Measurements from ENCODE around the gene UACA.

Gene UACA

DNA sequence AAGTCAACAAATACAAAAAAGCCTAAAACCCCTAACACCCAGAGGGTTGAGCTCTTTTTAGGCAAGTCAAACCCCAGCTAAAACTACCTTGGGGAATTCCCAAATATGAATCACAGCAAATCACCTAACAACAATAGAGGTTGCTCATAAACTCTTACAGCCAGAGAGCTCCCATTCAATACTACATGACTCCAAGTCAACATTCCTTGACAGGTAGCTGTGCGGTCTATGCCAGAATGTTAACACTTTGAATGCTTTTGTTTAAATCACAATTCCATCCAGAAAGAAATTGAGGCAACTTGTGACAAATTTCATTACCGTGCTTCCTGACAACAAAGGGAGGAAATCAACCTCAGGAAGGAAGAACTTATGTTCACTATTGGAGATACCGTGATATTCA, 7.5 kb upstream of the UACA start:
- no peak for FAIRE-seq
- TF ChIP-seq POLR2A (IDR thresholded peaks at IDR 0.05; ENCODE audit: low read depth, low read length) = no peak
- TF ChIP-seq PAX5 (IDR thresholded peaks at IDR 0.05; ENCODE audit: insufficient read depth, low read length, severe bottlenecking) = no peak
- no peak for TF ChIP-seq TAF1 (IDR thresholded peaks at IDR 0.05; ENCODE audit: low read depth, low read length)
- no peak for TF ChIP-seq POLR2AphosphoS5 (IDR thresholded peaks at IDR 0.05; ENCODE audit: low read depth, low read length)
- no peak for TF ChIP-seq POU2F2 (IDR thresholded peaks at IDR 0.05; ENCODE audit: low read depth, low read length)
- TF ChIP-seq SPI1 (IDR thresholded peaks at IDR 0.05; ENCODE audit: low read depth, low read length) = no peak
- DNase-seq (ENCODE audit: insufficient read length, low spot score) = no peak

DNA sequence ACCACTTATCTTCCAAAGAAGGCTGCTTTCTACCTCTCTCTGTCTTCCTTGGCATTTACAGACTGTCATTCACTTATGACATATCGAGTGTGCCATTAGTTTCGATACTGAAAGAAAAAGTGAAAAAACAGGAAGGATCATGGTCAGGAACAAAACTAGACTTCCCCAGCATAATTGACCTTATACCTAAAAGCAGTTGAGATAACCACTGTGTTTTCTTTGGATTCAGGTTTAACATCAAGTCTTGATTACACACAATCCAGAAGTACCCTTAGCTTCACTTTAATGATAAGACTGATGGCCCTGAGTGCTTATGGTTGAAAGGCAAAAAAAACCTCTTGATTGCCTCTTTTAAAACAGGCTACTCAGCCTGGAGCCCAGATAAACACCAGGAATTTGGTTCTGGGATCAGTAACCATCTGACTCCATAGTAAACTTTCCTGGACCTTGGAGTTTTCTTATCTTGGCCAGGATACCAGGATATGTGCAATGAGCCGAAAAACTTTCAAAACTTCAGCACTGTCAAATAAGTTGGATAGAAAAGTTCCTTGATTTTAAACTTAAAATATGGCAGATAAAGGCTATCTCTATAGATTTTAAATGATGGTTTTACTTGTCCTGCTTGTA, 5.0 kb upstream of the UACA start:
- TF ChIP-seq POLR2AphosphoS5 (IDR thresholded peaks at IDR 0.05; ENCODE audit: low read depth, low read length) = no peak
- TF ChIP-seq POLR2A (IDR thresholded peaks at IDR 0.05; ENCODE audit: low read depth, low read length) = no peak
- no peak for TF ChIP-seq SPI1 (IDR thresholded peaks at IDR 0.05; ENCODE audit: low read depth, low read length)
- TF ChIP-seq POU2F2 (IDR thresholded peaks at IDR 0.05; ENCODE audit: low read depth, low read length) = no peak
- TF ChIP-seq PAX5 (IDR thresholded peaks at IDR 0.05; ENCODE audit: insufficient read depth, low read length, severe bottlenecking) = no peak
- TF ChIP-seq TAF1 (IDR thresholded peaks at IDR 0.05; ENCODE audit: low read depth, low read length) = no peak
- DNase-seq (ENCODE audit: insufficient read length, low spot score) = no peak
- no peak for FAIRE-seq

DNA sequence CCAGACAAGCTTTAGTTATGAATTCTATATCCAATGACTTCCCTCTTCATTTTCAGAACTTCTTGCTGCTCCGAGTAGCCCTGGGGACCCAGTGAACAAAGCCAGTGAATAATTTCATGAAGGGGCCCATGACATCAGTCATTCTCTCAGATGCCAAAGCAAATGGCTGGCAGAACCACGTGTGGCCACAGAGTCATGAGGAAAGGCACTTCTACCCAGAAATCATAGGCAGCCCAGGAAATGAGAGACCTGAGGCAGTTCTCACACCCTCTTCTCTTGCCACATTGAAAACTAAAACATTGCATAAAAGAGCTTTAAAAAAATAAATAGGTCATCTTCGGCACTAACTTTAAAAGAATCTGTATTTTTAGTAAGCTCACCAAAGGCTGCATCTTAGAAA, 4.3 kb upstream of the UACA start:
- FAIRE-seq = no peak
- TF ChIP-seq TAF1 (IDR thresholded peaks at IDR 0.05; ENCODE audit: low read depth, low read length) = no peak
- no peak for TF ChIP-seq POLR2A (IDR thresholded peaks at IDR 0.05; ENCODE audit: low read depth, low read length)
- no peak for TF ChIP-seq SPI1 (IDR thresholded peaks at IDR 0.05; ENCODE audit: low read depth, low read length)
- no peak for TF ChIP-seq PAX5 (IDR thresholded peaks at IDR 0.05; ENCODE audit: insufficient read depth, low read length, severe bottlenecking)
- no peak for TF ChIP-seq POLR2AphosphoS5 (IDR thresholded peaks at IDR 0.05; ENCODE audit: low read depth, low read length)
- no peak for TF ChIP-seq POU2F2 (IDR thresholded peaks at IDR 0.05; ENCODE audit: low read depth, low read length)
- no peak for DNase-seq (ENCODE audit: insufficient read length, low spot score)

DNA sequence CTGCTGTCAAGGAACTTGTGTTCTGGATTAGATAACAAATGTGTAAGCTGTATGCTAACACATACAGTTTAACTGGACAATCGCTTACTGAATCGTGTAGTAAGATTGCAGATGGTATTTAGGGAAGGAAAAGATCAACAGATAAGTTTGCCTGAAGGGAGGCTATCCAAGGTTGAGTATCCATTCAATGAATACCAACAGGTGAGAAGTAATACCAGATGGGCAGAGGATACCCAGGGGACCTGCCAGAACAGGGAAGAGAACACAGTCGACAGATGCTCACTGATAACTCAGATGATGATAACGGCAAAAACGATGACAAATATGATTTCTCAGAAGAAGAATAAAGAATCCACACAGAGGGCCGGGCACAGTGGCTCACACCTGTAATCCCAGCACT, 3.2 kb upstream of the UACA start:
- TF ChIP-seq TAF1 (IDR thresholded peaks at IDR 0.05; ENCODE audit: low read depth, low read length) = no peak
- no peak for TF ChIP-seq PAX5 (IDR thresholded peaks at IDR 0.05; ENCODE audit: insufficient read depth, low read length, severe bottlenecking)
- TF ChIP-seq SPI1 (IDR thresholded peaks at IDR 0.05; ENCODE audit: low read depth, low read length) = no peak
- TF ChIP-seq POLR2AphosphoS5 (IDR thresholded peaks at IDR 0.05; ENCODE audit: low read depth, low read length) = no peak
- no peak for TF ChIP-seq POU2F2 (IDR thresholded peaks at IDR 0.05; ENCODE audit: low read depth, low read length)
- no peak for TF ChIP-seq POLR2A (IDR thresholded peaks at IDR 0.05; ENCODE audit: low read depth, low read length)
- DNase-seq (ENCODE audit: insufficient read length, low spot score) = no peak

GRCh38 chr15:70765504-70766281, 2.3 kb upstream of the UACA start:
- TF ChIP-seq POLR2AphosphoS5 (IDR thresholded peaks at IDR 0.05; ENCODE audit: low read depth, low read length) = no peak
- TF ChIP-seq SPI1 (IDR thresholded peaks at IDR 0.05; ENCODE audit: low read depth, low read length) = no peak
- no peak for TF ChIP-seq TAF1 (IDR thresholded peaks at IDR 0.05; ENCODE audit: low read depth, low read length)
- no peak for TF ChIP-seq PAX5 (IDR thresholded peaks at IDR 0.05; ENCODE audit: insufficient read depth, low read length, severe bottlenecking)
- TF ChIP-seq POU2F2 (IDR thresholded peaks at IDR 0.05; ENCODE audit: low read depth, low read length) = no peak
- no peak for TF ChIP-seq POLR2A (IDR thresholded peaks at IDR 0.05; ENCODE audit: low read depth, low read length)
- no peak for FAIRE-seq
- DNase-seq (ENCODE audit: insufficient read length, low spot score) = no peak

More for the DNA sequence above, 3.2 kb upstream of the UACA start:
- FAIRE-seq = no peak

GRCh38 chr15:70763950-70764730, 782 bp upstream of the UACA start:
- no peak for FAIRE-seq
- TF ChIP-seq PAX5 (IDR thresholded peaks at IDR 0.05; ENCODE audit: insufficient read depth, low read length, severe bottlenecking) (no peak), SPI1 (IDR thresholded peaks at IDR 0.05; ENCODE audit: low read depth, low read length) (no peak), TAF1 (IDR thresholded peaks at IDR 0.05; ENCODE audit: low read depth, low read length) (no peak), POLR2A (IDR thresholded peaks at IDR 0.05; ENCODE audit: low read depth, low read length) (no peak)
- DNase-seq (ENCODE audit: insufficient read length, low spot score) = no peak

DNA sequence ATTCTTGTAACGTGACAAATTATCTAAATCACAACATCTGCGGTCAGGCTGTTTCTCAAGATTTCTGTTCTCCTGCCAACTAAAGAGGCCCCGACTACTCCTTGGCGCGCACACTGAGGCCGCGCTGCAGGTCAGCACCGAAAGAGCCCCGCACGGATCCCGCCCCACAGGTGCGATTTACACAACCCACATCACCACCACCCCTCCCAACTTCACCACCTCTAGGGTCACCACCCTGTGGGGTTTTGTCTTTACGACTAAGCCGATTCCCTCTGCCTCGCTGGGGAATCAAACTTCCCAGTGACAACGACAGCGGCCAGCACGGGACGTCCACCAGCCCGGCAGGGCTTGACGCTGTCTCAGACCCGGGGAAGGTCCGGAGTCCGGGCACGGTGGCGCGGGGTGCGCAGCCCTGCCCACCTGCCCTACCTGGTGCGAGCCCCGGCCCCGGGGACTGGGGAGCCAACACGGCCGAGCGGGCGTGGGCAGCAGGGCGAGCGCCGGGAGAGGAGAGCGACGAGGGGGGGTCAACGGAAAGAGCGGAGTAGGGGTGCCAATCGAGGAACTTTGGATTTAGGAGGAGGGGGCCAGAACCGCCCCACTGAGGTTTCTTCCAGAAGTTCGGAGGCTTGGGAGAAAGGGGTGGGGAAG, 764 bp downstream of the UACA start:
- no peak for DNase-seq (ENCODE audit: insufficient read length, low spot score)
- TF ChIP-seq POU2F2 (IDR thresholded peaks at IDR 0.05; ENCODE audit: low read depth, low read length) (no peak), PAX5 (IDR thresholded peaks at IDR 0.05; ENCODE audit: insufficient read depth, low read length, severe bottlenecking) (no peak), SPI1 (IDR thresholded peaks at IDR 0.05; ENCODE audit: low read depth, low read length) (no peak), POLR2A (IDR thresholded peaks at IDR 0.05; ENCODE audit: low read depth, low read length) (no peak), TAF1 (IDR thresholded peaks at IDR 0.05; ENCODE audit: low read depth, low read length) (no peak)
- FAIRE-seq = no peak

- FAIRE-seq = no peak
- TF ChIP-seq POLR2A (IDR thresholded peaks at IDR 0.05; ENCODE audit: low read depth, low read length) = no peak
- TF ChIP-seq SPI1 (IDR thresholded peaks at IDR 0.05; ENCODE audit: low read depth, low read length) = no peak
- TF ChIP-seq PAX5 (IDR thresholded peaks at IDR 0.05; ENCODE audit: insufficient read depth, low read length, severe bottlenecking) = no peak
- TF ChIP-seq POU2F2 (IDR thresholded peaks at IDR 0.05; ENCODE audit: low read depth, low read length) = no peak
- no peak for TF ChIP-seq TAF1 (IDR thresholded peaks at IDR 0.05; ENCODE audit: low read depth, low read length)
- TF ChIP-seq POLR2AphosphoS5 (IDR thresholded peaks at IDR 0.05; ENCODE audit: low read depth, low read length) = no peak
- no peak for DNase-seq (ENCODE audit: insufficient read length, low spot score)
Measured at GRCh38 chr15:70761931-70762468, 1.4 kb downstream of the UACA start.

Data from GM12891 (cell line).